Stimulated activated CD4-positive, alpha-beta T cell treated with anti-CD3 and anti-CD28 coated beads, Interleukin-15, amount 100 ng/mL, for 24 hours (primary cell): ENCODE measurements around the gene SRPK3.

Experiments used
- DNase-seq: peaks from one replicate; pipeline ENCODE4 v3.0.0-alpha.2; 2020

Gene SRPK3

GRCh38 chrX:153771415-153772315 is 9.2 kb upstream of the SRPK3 start:
- no peak for DNase-seq

- DNase-seq = no peak
These were observed 8.3 kb upstream of the SRPK3 start for GRCh38 chrX:153772316-153773217.

GRCh38 chrX:153773218-153773611 is 7.6 kb upstream of the SRPK3 start:
- DNase-seq = no peak

- DNase-seq = no peak
These were observed 6.9 kb upstream of the SRPK3 start for GRCh38 chrX:153773741-153774575.

GRCh38 chrX:153774576-153775292 is 6.1 kb upstream of the SRPK3 start:
- no peak for DNase-seq

GRCh38 chrX:153775293-153776119 is 5.3 kb upstream of the SRPK3 start:
- DNase-seq = no peak

- no peak for DNase-seq
These were observed 4.7 kb upstream of the SRPK3 start for GRCh38 chrX:153776120-153776599.

GRCh38 chrX:153776611-153777045 is 4.2 kb upstream of the SRPK3 start:
- DNase-seq = no peak

GRCh38 chrX:153777261-153778090 is 3.4 kb upstream of the SRPK3 start:
- no peak for DNase-seq

GRCh38 chrX:153778181-153778580 is 2.7 kb upstream of the SRPK3 start:
- DNase-seq = no peak

GRCh38 chrX:153778684-153779101 is 2.1 kb upstream of the SRPK3 start:
- DNase-seq = no peak

- no peak for DNase-seq
These were observed 757 bp upstream of the SRPK3 start for GRCh38 chrX:153779891-153780677.

GRCh38 chrX:153781428-153782047 is 697 bp downstream of the SRPK3 start:
- DNase-seq = no peak

- DNase-seq = no peak
These were observed 1.5 kb downstream of the SRPK3 start for GRCh38 chrX:153782313-153782712.

GRCh38 chrX:153782871-153783270 is 2.0 kb downstream of the SRPK3 start:
- no peak for DNase-seq

- no peak for DNase-seq
These were observed 2.7 kb downstream of the SRPK3 start for GRCh38 chrX:153783378-153784013.

- DNase-seq = no peak
These were observed 3.6 kb downstream of the SRPK3 start for GRCh38 chrX:153784325-153784967.

GRCh38 chrX:153786669-153787068 is 5.8 kb downstream of the SRPK3 start:
- DNase-seq = no peak
